HPDE6-E6E7 (cell line): ENCODE data around the gene MPG.
A peak's percentile ranks its signal among the peaks of the same experiment; 100 is the strongest.

Experiments
- DNase-seq: peaks from one replicate; pipeline ENCODE4 v3.0.0; 2011; ENCODE audit warnings: missing footprints; ENCODE audit errors: extremely low spot score

The MPG gene

GRCh38 chr16:83781-84615 is 6.0 kb downstream of the MPG start:
- no peak for DNase-seq

GRCh38 chr16:84718-85406 is 6.8 kb downstream of the MPG start:
- peak; percentile 64 for DNase-seq

GRCh38 chr16:85407-85782 is 7.4 kb downstream of the MPG start:
- DNase-seq: no peak

- DNase-seq: no peak
These were observed 7.8 kb downstream of the MPG start for GRCh38 chr16:85865-86264.

GRCh38 chr16:86483-86952 is 8.5 kb downstream of the MPG start:
- DNase-seq: no peak

GRCh38 chr16:88613-89012 is 10.6 kb downstream of the MPG start:
- DNase-seq: no peak

- DNase-seq: no peak
These were observed 11.6 kb downstream of the MPG start for GRCh38 chr16:89391-90302.

- DNase-seq: no peak
These were observed 13.5 kb downstream of the MPG start for GRCh38 chr16:91484-91883.

GRCh38 chr16:92431-93339 is 14.7 kb downstream of the MPG start:
- DNase-seq: no peak

GRCh38 chr16:94918-95265 is 16.9 kb downstream of the MPG start:
- no peak for DNase-seq

GRCh38 chr16:96935-97381 is 18.9 kb downstream of the MPG start:
- DNase-seq: peak; percentile 93

- peak; percentile 25 for DNase-seq
These were observed 19.8 kb downstream of the MPG start for GRCh38 chr16:97822-98221.

GRCh38 chr16:100989-101388 is 23.0 kb downstream of the MPG start:
- no peak for DNase-seq

- DNase-seq: no peak
These were observed 23.6 kb downstream of the MPG start for GRCh38 chr16:101586-101985.

GRCh38 chr16:102060-102855 is 24.2 kb downstream of the MPG start:
- DNase-seq: no peak

- DNase-seq: no peak
These were observed 26.3 kb downstream of the MPG start for GRCh38 chr16:104355-104754.

- DNase-seq: no peak
These were observed 26.9 kb downstream of the MPG start for GRCh38 chr16:104928-105327.

- DNase-seq: no peak
These were observed 27.5 kb downstream of the MPG start for GRCh38 chr16:105521-105920.

GRCh38 chr16:106623-107324 is 28.7 kb downstream of the MPG start:
- DNase-seq: peak; percentile 67
